ENCODE measurements around the gene DOK4.

DNA sequence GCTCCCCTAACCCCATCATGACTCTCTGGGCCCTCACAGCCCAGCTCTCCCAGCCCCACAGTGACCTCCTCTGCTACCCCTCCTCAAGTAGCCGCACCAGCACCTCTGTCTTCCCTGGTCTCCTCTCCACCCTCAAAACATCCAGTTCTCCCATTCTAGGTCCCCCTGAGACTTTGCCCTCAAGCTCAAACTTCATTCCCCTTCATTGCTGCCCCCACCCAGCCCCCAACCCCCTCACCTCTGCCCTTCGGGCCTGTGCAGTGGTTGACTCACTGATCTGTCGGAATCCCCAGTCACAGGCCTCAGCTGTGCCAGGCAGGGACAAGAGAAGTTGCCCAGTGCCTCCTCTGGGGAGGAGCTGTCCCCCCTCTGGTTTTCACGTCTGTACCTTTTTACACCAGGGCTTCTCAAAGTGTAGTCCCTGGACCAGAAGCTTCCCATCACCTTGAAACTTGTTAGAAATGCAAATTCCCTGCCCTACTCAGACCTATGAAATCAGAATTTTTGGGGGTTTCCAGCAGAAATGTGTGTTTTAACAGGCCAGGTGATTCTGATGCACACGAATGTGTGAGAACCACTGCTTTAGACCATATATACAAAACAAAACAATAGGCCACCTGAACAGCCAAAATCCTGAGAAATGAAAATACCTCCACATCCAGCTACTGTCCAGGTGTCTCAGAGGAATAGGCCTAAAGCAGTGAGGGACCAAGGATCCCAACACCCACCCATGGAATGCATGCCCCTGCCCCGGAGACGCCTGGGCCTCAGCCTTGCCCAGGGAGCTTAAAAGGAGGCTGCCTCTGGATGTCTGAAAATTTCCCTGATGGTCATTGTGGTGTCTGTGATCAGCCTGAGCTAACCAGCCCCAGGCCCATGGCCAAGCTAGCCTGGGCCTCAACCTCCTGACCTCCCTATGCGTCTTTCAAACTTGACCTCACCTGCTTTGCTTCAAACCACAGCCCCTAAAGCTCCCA lies 853 bp upstream of the DOK4 start:
- TF ChIP-seq, protein P1, sequence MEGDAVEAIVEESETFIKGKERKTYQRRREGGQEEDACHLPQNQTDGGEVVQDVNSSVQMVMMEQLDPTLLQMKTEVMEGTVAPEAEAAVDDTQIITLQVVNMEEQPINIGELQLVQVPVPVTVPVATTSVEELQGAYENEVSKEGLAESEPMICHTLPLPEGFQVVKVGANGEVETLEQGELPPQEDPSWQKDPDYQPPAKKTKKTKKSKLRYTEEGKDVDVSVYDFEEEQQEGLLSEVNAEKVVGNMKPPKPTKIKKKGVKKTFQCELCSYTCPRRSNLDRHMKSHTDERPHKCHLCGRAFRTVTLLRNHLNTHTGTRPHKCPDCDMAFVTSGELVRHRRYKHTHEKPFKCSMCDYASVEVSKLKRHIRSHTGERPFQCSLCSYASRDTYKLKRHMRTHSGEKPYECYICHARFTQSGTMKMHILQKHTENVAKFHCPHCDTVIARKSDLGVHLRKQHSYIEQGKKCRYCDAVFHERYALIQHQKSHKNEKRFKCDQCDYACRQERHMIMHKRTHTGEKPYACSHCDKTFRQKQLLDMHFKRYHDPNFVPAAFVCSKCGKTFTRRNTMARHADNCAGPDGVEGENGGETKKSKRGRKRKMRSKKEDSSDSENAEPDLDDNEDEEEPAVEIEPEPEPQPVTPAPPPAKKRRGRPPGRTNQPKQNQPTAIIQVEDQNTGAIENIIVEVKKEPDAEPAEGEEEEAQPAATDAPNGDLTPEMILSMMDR (IDR thresholded peaks at IDR 0.05), result no peak
- TF ChIP-seq POLR2A (IDR thresholded peaks at IDR 0.05), result no peak

All from uterus (tissue), 2 donors.